Mesenteric fat pad (tissue), 1 donor: ENCODE measurements around the gene HERPUD1. TPM values are rescaled to one million over a fixed set of nuclear protein-coding genes. Genes with fewer than 3 reads are reported as not detected.
A peak's percentile ranks its signal among the peaks of the same experiment; 100 is the strongest.

ENCODE experiments used
- DNase-seq: peaks from one replicate; pipeline ENCODE4 v3.0.0-alpha.2; 2020; ENCODE audit warnings: low spot score
- total RNA-seq: library from RNA; stranded (reverse); fragmentation: NEBNext Ultra II Directional; extraction: Animal tissue kit (Norgen Biotek cat#: 25700); gene quantifications from one replicate; pipeline ENCODE4 v1.2.1, GENCODE V29; 2021
- donor health status: DM: yes; HTN: yes; CAD: no.

Gene HERPUD1
- total RNA-seq, 1 donor from 2014 or later, result 186 TPM

DNA sequence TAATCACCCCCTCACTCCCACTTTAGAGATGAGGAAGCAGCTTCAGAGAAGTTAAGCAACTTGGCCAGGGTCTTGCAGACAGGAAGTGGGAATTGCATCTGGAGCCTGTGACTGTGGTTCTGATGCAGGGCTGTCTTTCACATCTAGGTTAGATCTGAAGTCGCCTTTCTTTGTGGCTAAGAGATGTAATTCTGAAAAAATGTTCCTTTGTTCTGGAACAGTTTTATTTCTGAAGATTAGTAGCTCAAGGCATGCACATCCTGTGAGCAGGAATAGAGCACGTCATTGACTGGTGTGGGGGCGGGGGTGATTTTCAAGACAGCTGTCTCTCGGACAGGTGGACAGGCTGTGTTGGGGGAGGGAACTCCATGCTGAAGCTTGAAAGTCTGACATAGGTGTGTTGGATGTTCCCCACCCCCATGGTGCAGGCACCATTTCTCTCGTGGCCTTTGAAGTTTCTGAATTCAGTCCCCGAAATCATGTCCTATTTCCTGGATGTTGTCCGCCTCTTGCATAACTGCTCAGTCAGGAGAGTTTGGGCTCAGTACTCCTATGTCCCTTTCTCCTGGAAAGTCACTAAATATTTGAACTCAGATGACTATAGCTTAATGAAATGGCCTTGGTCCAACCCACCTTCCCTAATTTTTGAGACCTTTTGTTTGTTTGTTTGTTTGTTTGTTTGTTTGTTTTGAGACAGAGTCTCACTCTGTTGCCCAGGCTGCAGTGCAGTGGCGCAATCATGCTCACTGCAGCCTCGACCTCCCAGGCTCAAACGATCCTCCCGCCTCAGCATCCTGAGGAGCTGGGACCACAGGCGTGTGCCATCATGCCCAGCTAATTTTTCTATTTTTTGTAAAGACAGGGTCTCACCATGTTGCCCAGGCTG is 21.0 kb upstream of the HERPUD1 start:
- no peak for DNase-seq

DNA sequence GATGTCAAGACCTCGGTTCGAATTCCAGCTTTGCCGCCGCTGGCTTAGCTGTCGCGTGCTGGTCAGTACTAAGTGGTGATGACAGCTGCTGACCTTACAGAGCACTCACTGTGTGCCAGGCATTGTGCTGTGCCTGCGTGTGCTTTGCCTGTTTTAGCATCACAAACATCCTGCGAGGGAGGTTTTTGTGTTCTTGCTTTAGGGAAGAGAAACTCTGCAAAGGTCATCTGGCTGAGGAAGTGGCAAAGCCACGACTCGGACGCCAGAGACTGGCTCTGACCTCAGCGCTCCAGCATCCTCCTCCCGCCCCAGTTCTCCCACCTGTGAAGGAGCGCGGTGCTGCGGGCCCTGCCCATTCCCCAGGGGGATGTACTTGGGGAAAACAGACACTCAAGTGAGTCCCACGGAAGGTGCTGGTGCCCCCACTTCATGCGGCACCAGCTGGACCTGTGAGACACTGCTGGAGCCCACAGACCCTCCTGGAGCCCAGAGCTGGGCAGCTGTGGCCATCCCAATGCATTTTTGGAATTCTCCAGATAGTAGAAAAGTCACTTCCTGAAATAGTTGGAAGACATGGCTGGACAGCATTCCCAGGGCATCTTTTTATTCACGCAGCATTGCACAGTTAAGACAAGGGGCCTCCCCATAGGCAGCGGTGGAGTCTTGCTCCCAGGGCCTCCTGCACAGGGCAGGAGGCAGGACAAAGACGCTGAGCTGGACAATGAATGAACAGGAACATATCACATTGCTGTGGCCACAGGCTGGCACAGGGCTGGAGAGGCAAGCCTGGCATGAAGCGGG is 20.0 kb upstream of the HERPUD1 start:
- no peak for DNase-seq

- no peak for DNase-seq
These were observed 18.9 kb upstream of the HERPUD1 start for GRCh38 chr16:56912746-56913708.

DNA sequence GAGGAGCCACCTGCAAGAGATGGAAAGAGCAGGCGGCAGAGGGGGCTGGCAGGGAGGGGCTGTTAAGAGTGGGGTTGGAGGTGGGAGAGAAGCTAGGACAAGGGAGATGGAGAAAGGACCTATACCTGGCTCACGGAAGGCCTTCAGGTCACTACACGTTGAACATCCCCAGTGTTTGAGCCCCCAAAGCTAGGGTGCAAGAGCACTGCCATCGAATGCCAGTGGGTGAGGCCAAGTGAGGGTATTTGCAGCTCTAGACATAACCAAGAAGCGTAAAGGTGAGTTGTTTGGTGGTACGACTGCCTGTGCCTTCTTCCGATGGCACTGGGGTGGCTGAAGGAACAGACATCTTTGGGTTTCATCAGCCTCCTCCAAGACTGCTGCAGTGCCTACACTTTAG is 17.0 kb upstream of the HERPUD1 start:
- no peak for DNase-seq

DNA sequence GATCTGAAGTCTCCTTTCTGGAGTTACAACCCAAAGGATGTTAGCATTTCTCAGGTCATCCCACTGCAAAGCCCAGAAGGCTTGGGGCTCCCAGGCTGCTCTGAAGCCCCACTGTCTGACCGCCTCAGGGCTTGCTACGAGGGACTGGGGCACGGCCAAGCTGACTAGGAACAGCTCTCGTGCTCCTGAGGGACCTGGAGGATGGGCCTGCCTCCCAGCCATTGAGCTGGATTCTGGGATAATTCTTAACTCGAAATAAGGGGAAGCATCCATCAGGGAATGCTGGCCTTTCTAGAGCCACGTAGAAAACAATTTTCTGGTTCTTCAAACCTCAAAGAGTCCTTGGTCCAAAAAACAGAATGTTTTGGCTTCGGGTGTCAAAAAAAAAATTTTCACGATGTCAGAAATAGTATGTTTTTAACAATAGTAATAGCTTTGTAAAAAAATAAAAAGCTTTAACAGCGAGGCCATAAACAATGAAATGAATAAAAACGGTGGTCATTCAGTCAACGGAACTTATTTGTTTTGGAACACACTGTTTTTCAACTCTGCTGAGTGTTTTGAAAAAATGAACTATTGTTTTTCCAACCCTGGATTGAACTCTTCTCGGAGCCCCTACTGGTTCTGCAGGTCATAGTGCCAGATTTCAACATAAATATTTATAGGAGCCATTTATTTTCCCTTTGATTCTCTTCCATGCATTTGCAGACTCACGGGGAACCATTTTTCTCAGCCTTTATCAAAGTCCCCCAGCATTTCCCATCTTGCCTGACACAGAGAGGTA is 16.4 kb upstream of the HERPUD1 start:
- no peak for DNase-seq

DNA sequence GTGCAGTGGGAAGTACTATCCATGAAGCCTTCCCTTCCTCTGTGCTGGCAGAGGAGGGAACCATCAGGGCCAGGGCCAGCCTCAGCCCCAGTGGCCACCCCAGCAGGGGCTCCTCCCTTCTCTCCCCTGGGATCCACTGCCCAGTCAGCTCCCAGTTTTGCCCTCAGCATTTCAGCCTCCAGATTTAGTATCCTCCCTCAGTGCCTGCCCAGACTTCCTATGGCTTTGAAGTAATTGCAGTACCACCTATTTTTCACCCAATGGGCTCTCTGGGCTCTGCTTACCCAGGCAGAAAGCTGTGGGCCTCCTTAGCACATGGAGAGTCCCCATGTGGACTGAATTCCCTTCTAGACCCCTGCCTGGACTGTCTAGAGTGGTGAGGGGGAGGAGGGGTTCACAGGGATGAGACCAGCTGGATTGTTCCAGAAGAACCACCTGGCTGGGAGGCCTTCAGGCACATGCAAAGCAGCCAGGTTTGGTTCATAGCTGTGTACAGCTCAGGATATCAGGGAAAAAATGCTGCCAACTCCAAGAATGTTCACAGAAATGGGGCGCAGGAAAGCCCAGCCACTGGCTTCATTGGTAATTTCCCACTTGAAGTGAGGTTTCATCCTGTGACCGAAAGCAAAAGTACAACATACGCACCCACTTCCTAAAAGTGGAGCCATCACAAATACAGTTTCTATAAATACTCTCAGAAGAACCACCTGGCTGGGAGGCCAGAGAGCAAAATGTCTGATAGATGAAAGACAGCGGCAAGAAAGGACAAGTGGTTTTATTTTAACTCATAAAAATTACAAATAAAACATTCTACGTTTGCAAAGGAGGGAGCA is 15.2 kb upstream of the HERPUD1 start:
- no peak for DNase-seq

- peak; percentile 2 for DNase-seq
These were observed 13.4 kb upstream of the HERPUD1 start for GRCh38 chr16:56918467-56919012.

DNA sequence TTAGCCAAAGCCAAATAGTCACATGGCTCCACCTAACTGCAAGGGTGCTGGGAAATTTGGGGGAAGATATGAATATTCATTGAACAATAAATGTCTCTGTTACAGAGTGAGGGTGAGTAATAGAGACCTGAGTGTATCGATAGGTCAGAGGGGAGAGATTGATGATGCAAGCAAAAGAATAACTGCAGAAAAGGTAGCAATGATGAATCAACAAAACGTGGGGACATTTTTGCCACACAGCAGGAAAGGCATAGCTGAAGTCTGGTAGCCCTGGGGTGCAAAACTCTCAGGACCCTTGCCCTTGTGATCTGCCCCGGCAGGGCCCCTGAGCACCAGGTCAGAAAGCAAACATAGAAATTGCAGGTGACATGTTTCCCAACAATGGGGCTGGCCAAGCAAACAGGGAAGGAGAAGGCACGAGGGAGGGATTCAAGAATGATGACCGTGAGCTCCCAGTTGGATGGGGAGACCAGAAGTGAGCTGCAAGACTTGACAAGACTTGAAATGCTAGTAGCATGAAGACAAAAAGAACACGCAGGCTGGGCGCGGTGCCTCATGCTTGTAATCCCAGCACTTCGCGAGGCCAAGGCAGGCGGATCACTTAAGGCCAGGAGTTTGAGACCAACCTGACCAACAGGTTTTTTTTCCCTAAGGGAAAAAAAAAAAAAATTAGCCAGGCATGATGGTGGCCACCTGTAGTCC is 12.7 kb upstream of the HERPUD1 start:
- peak; percentile 64 for DNase-seq

GRCh38 chr16:56921571-56921970 is 10.4 kb upstream of the HERPUD1 start:
- DNase-seq, result peak; percentile 68

- DNase-seq, result no peak
These were observed 8.4 kb upstream of the HERPUD1 start for GRCh38 chr16:56923481-56924091.

DNA sequence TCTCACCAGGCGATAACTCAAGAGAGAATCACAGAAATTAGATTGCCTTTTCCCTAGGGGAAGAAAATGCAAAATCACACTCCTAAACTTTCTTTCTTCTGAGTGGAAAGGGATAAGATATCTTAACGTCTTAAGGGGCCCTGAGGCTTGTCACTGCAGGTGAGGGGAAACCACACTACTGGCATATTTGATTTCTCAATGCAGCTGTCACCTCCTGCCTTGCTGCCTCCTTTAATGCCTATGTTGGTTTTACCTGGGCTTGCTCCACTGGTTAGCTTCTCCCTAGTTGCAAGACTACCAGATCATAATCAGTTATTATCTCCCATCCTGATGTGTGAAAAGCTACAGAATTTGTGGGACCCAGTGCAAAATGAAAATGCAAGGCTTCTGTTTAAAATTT is 4.5 kb upstream of the HERPUD1 start:
- DNase-seq, result no peak

GRCh38 chr16:56929639-56930038 is 2.3 kb upstream of the HERPUD1 start:
- DNase-seq, result no peak

- no peak for DNase-seq
These were observed 1.3 kb upstream of the HERPUD1 start for GRCh38 chr16:56930486-56931270.

DNA sequence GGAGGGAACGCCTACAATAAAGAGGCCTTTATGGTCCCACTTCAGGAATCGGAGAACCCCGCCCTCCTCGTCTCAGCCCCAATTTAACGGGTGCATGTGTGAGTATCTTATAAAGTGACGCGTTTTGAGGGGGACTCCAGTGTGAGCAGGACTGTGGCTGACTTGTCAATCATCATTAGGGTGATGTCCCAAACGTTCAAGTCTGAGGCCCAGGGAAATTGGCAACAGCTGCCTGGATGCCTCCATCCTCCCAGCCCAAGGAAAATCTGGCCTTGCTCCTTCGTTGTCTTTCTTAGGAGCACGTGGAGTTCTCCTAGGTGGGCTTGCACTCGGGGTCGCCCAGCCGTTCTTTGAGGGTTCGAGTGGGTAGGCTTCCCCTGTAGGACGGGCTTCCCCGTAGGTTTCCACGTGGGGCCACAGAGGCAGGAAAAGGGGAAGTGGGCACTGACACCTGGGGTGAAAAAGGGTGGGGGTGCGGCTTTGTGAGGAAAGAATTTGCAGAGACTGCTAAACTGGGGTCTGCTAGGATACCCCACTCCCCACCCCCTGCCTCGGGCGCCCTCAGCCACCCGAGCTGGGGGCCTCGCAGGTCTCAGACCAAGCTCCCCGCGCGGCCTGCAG is 561 bp upstream of the HERPUD1 start:
- no peak for DNase-seq

- peak; percentile 93 for DNase-seq
These were observed 1.0 kb downstream of the HERPUD1 start for GRCh38 chr16:56932721-56933619.
